Measurements from ENCODE around the gene SACM1L. TPM values are rescaled to one million over a fixed set of nuclear protein-coding genes. Genes with fewer than 3 reads are reported as not detected.
"Not testable (repeated sequence)": the region's sequence is repeated elsewhere in the genome, so short reads cannot be mapped to it uniquely, and the experiment has no call there.

SACM1L gene
- total and polyA plus RNA-seq, 2 donors (not counting 3 experiments of a cell fraction or from before 2014, with no cell fraction given), result 11.9 to 39.9 TPM

- no peak overlapping the region for H3K9ac ChIP-seq (replicated peaks; ENCODE audit: extremely low read depth, insufficient read depth, low read length)
- no peaks in the 10 kb centered on the region for H3K9me1 ChIP-seq (replicated peaks; ENCODE audit: control insufficient read depth, extremely low read depth, insufficient read depth, low read length)
- H3K27me3 ChIP-seq (ENCODE audit: control insufficient read depth in 2 of 2, insufficient read depth in 2 of 2, low read length in 2 of 2), result no peaks in the 10 kb centered on the region
- dilution Hi-C loops (cut with MboI; ENCODE audit: extremely low pct_ligation_motif_present, low sequenced_read_pairs), result no loop called here
- no peak overlapping the region for H3K4me3 ChIP-seq (replicated peaks in 1 of 3; ENCODE audit: insufficient read depth in 1 of 3, low read depth in 1 of 3, low read length in 3 of 3)
- intact Hi-C loops (cut with micrococcal nuclease), result no loop called here
- peak overlapping the region; percentile 7 for H3K27ac ChIP-seq (ENCODE audit: insufficient read depth, low read depth, low read length)
- peak overlapping the region; percentile 2 for H3K4me2 ChIP-seq (ENCODE audit: insufficient read depth, low read length)
- H3K79me2 ChIP-seq (ENCODE audit: control insufficient read depth, insufficient read depth, low read length), result peaks cover 88% of the 10 kb centered on the region
- ChIA-PET POLR2A (interaction anchor here (1.0 kb wide), 1 partner anchor 22 kb away, joined by 7 read pairs; no protein-coding TSS in a partner anchor), CTCF (interaction anchor here (0.9 to 2.1 kb wide), 10 partner anchors 10 to 186 kb away, joined by 3 to 7 read pairs (median 4); no protein-coding TSS in a partner anchor)
- FAIRE-seq (no peak), DNase-seq (ENCODE audit: low read depth, low spot score) (no peak)
- H3K4me1 ChIP-seq (ENCODE audit: control insufficient read depth, extremely low read depth, insufficient read depth, low read length), result peaks cover 31% of the 10 kb centered on the region
- no peaks in the 10 kb centered on the region for H4K20me1 ChIP-seq (replicated peaks; ENCODE audit: control insufficient read depth, extremely low read depth, insufficient read depth, low read length)
- H2AFZ ChIP-seq (ENCODE audit: low read depth, low read length), result no peak overlapping the region
- BruUV-seq (replicated peaks), result no TSS peak
- H3K36me3 ChIP-seq (ENCODE audit: control insufficient read depth in 2 of 2, extremely low read depth in 1 of 2, insufficient read depth in 2 of 2, low read length in 2 of 2), result peaks cover 0 to 6% of the 10 kb centered on the region in 2 experiments
- TF ChIP-seq MAX (IDR thresholded peaks at IDR 0.05; ENCODE audit: insufficient read depth, insufficient read length) (no peak), JUN (IDR thresholded peaks at IDR 0.05; ENCODE audit: borderline replicate concordance, insufficient read depth, insufficient read length, low read depth) (peak; percentile 23)
- H3K9me3 ChIP-seq (replicated peaks; ENCODE audit: control insufficient read depth, insufficient read depth, low read length), result no peaks in the 10 kb centered on the region
Observed at GRCh38 chr3:45693941-45694521, 4.8 kb downstream of the SACM1L start.

GRCh38 chr3:45695166-45695565, 6.0 kb downstream of the SACM1L start:
- intact Hi-C loops (cut with micrococcal nuclease); H3K9me3 ChIP-seq (replicated peaks; ENCODE audit: control insufficient read depth, insufficient read depth, low read length); dilution Hi-C loops (cut with MboI; ENCODE audit: extremely low pct_ligation_motif_present, low sequenced_read_pairs); H3K27me3 ChIP-seq (ENCODE audit: control insufficient read depth in 2 of 2, insufficient read depth in 2 of 2, low read length in 2 of 2); H3K9ac ChIP-seq (replicated peaks; ENCODE audit: extremely low read depth, insufficient read depth, low read length); H3K4me3 ChIP-seq (replicated peaks in 1 of 3; ENCODE audit: insufficient read depth in 1 of 3, low read depth in 1 of 3, low read length in 3 of 3); H3K36me3 ChIP-seq (ENCODE audit: control insufficient read depth in 2 of 2, extremely low read depth in 1 of 2, insufficient read depth in 2 of 2, low read length in 2 of 2); H3K27ac ChIP-seq (ENCODE audit: insufficient read depth, low read depth, low read length); POLR2A ChIA-PET; DNase-seq (ENCODE audit: low read depth, low spot score); H3K9me1 ChIP-seq (replicated peaks; ENCODE audit: control insufficient read depth, extremely low read depth, insufficient read depth, low read length); FAIRE-seq; H3K4me2 ChIP-seq (ENCODE audit: insufficient read depth, low read length); H2AFZ ChIP-seq (ENCODE audit: low read depth, low read length); BruUV-seq (replicated peaks); H4K20me1 ChIP-seq (replicated peaks; ENCODE audit: control insufficient read depth, extremely low read depth, insufficient read depth, low read length): not testable (repeated sequence)
- peaks cover 89% of the 10 kb centered on the region for H3K79me2 ChIP-seq (ENCODE audit: control insufficient read depth, insufficient read depth, low read length)
- CTCF ChIA-PET, result interaction anchor here (1.1 to 2.1 kb wide), 3 partner anchors 36 to 187 kb away, joined by 3 to 7 read pairs (median 3); no protein-coding TSS in a partner anchor
- peaks cover 29% of the 10 kb centered on the region for H3K4me1 ChIP-seq (ENCODE audit: control insufficient read depth, extremely low read depth, insufficient read depth, low read length)

All from endothelial cell of umbilical vein (primary cell).